GM12878 (cell line): ENCODE measurements around the gene ROBO1. TPM values are rescaled to one million over a fixed set of nuclear protein-coding genes. Genes with fewer than 3 reads are reported as not detected.

Experiments used
- ATAC-seq: fragments of 200-7000 bp; cut with Tn5 transposase; 3 replicates; pipeline ENCODE4 v1.9.1; 2020; ENCODE audit warnings: mild to moderate bottlenecking, moderate library complexity
- BruUV-seq: library from RNA; stranded (reverse); fragments of 400-500 nt; replicated peaks from 2 replicates; lab custom pipeline; 2021; lab: Mats Ljungman, UMichigan
- CTCF ChIA-PET: fragments of 300-600 bp; sonication (Branson Sonifier 250); formaldehyde crosslinking; extraction: SDS; loops from one replicate; lab custom pipeline; 2021; ENCODE audit warnings: inconsistent platforms; lab: Yijun Ruan, JAX
- POLR2A ChIA-PET: fragments of 350-600 bp; formaldehyde crosslinking; extraction: SDS; loops from one replicate; lab custom pipeline; 2021; ENCODE audit warnings: inconsistent platforms; lab: Charles Lee
- RAD21 ChIA-PET: fragments of 300-600 bp; sonication (Branson Sonifier 250); formaldehyde crosslinking; loops from one replicate; lab custom pipeline; 2023; ENCODE audit warnings: antibody characterized with exemption; ENCODE audit not compliant: unreplicated experiment; lab: Charles Lee
- SMC1A ChIA-PET: fragments of 300-600 bp; sonication (Branson Sonifier 250); formaldehyde crosslinking; loops from one replicate; lab custom pipeline; 2023; ENCODE audit not compliant: unreplicated experiment, uncharacterized antibody; lab: Charles Lee
- DNase-seq: peaks from one replicate; pipeline ENCODE4 v3.0.0-alpha.2; 2011; ENCODE audit warnings: low read depth, low spot score
- FAIRE-seq: peaks from 3 replicates; lab custom pipeline; 2011; peaks lifted over from hg19 to GRCh38; lab: Jason Lieb, UNC
- H2AFZ ChIP-seq: 2 replicates; pipeline ENCODE4 v1.6.0; 2011; ENCODE audit warnings: low read depth, low read length, control low read depth; ENCODE audit not compliant: control insufficient read depth
- H3K27ac ChIP-seq: 2 replicates; pipeline ENCODE4 v1.5.1; 2011; ENCODE audit warnings: control low read depth; ENCODE audit not compliant: control insufficient read depth, insufficient read depth
- H3K27me3 ChIP-seq, 2 experiments: replicated peaks in 1 of 2; 2 replicates each; pipeline versions ENCODE4 v1.6.0 to v1.6.1; 2011; ENCODE audit warnings: low read length in 1 of 2; ENCODE audit not compliant: control insufficient read depth in 2 of 2, insufficient read depth in 2 of 2
- H3K36me3 ChIP-seq, 2 experiments: 2 replicates each; pipeline ENCODE4 v1.5.1; 2011; ENCODE audit warnings: low read length in 1 of 2; ENCODE audit not compliant: control insufficient read depth in 2 of 2, insufficient read depth in 2 of 2
- H3K4me1 ChIP-seq: 2 replicates; pipeline ENCODE4 v1.6.1; 2011; ENCODE audit warnings: mild to moderate bottlenecking, low read length, moderate library complexity, mixed read lengths; ENCODE audit not compliant: control insufficient read depth, insufficient read depth
- H3K4me2 ChIP-seq: 2 replicates; pipeline ENCODE4 v1.6.0; 2011; ENCODE audit warnings: control low read depth; ENCODE audit not compliant: control insufficient read depth, insufficient read depth
- H3K4me3 ChIP-seq: fragments of 200-600 bp; sonication (generic); 2 replicates; pipeline ENCODE4 v1.5.1; 2016
- H3K79me2 ChIP-seq: 2 replicates; pipeline ENCODE4 v1.6.0; 2011; ENCODE audit warnings: low read length; ENCODE audit not compliant: control insufficient read depth, insufficient read depth
- H3K9ac ChIP-seq: 2 replicates; pipeline ENCODE4 v1.8.0; 2011; ENCODE audit warnings: low read length, control low read depth, mixed read lengths; ENCODE audit not compliant: control insufficient read depth, insufficient read depth
- H3K9me3 ChIP-seq: replicated peaks from 3 replicates; pipeline ENCODE4 v1.5.1; 2011; ENCODE audit warnings: mild to moderate bottlenecking, low read length; ENCODE audit not compliant: control insufficient read depth, insufficient read depth
- H4K20me1 ChIP-seq: 2 replicates; pipeline ENCODE4 v1.6.0; 2011; ENCODE audit not compliant: control insufficient read depth, insufficient read depth
- ASH2L ChIP-seq: fragments of 300-600, 200-600 bp; sonication (generic); IDR thresholded peaks from 2 replicates; pipeline ENCODE4 v1.6.1; 2017; ENCODE audit warnings: low read depth, mild to moderate bottlenecking, borderline replicate concordance
- BMI1 ChIP-seq: fragments of 450-650 bp; IDR thresholded peaks from 2 replicates; pipeline ENCODE4 v1.6.1; 2016; ENCODE audit warnings: mild to moderate bottlenecking, moderate library complexity, borderline replicate concordance
- E2F4 ChIP-seq: IDR thresholded peaks from 2 replicates; pipeline ENCODE4 v1.6.1; 2012; ENCODE audit warnings: low read depth, low read length, improper control_type of control experiment
- ETV6 ChIP-seq, 2 experiments: fragments of 450-650 bp in 1 of 2; IDR thresholded peaks in 1 of 2; conservative IDR thresholded peaks in 1 of 2; 2 replicates each; pipeline ENCODE4 v1.6.1; 2014; ENCODE audit warnings: antibody characterized with exemption in 1 of 2, borderline replicate concordance in 1 of 2, low read depth in 1 of 2, mild to moderate bottlenecking in 1 of 2, moderate library complexity in 1 of 2
- NR2F1 ChIP-seq: fragments of 450-650 bp; conservative IDR thresholded peaks from 2 replicates; pipeline ENCODE4 v1.6.1; 2017; ENCODE audit warnings: mild to moderate bottlenecking
- ZZZ3 ChIP-seq: IDR thresholded peaks from 2 replicates; pipeline ENCODE4 v1.6.1; 2011; ENCODE audit warnings: low read depth; ENCODE audit not compliant: control insufficient read depth, insufficient read length
- WGBS: methylation state at CpG from one replicate; pipeline ENCODE4 v1.1.6; 2016; ENCODE audit warnings: low lambda C conversion rate; ENCODE audit not compliant: insufficient replicate concordance, insufficient coverage; ENCODE audit errors: missing lambda C conversion rate; 5-methylcytosine and 5-hydroxymethylcytosine counted together
- in situ Hi-C: fragments of 300-500 bp; cut with MboI; formaldehyde crosslinking; loops from 9 replicates; pipeline ENCODE4 v1.14.3; 2018; ENCODE audit warnings: mixed read lengths
- intact Hi-C: fragments of 100-400 bp; cut with micrococcal nuclease; formaldehyde crosslinking; loops from one replicate; pipeline ENCODE4 v1.14.2; 2022; ENCODE audit not compliant: unreplicated experiment
- polyA plus RNA-seq, 11 experiments: library from polyadenylated mRNA; depleted of rRNA in 4 of 11; unstranded in 6 of 11; stranded (reverse) in 5 of 11; fragments of >200 nt; fragmentation: Nextera tagmentation in 4 of 11; fragmentation: Illumina TruSeq in 1 of 11; extraction: Ambion mirVana in 4 of 11; extraction: Trizol in 1 of 11; gene quantifications; 1 replicate in 1 of 11; 2 replicates in 10 of 11; pipeline versions ENCODE4 v1.2.1 to v1.2.3, GENCODE V29; 2011 to 2016; ENCODE audit warnings: inconsistent platforms in 2 of 11, missing spikeins in 2 of 11, low read depth in 1 of 11
- total RNA-seq, 4 experiments: library from RNA; depleted of rRNA in 3 of 4; stranded (reverse); fragments of >200 nt in 3 of 4; fragmentation: Illumina TruSeq in 1 of 4; extraction: Trizol in 1 of 4; gene quantifications; 2 replicates each; pipeline versions ENCODE4 v1.2.1 to v1.2.3, GENCODE V29; 2013 to 2021

ROBO1 gene
- total and polyA plus RNA-seq, 10 of the 15 experiments (the other 5 are each of a cell fraction or from before 2014, with no cell fraction given), result 0.29 to 46.5 (median 1.2) TPM

DNA sequence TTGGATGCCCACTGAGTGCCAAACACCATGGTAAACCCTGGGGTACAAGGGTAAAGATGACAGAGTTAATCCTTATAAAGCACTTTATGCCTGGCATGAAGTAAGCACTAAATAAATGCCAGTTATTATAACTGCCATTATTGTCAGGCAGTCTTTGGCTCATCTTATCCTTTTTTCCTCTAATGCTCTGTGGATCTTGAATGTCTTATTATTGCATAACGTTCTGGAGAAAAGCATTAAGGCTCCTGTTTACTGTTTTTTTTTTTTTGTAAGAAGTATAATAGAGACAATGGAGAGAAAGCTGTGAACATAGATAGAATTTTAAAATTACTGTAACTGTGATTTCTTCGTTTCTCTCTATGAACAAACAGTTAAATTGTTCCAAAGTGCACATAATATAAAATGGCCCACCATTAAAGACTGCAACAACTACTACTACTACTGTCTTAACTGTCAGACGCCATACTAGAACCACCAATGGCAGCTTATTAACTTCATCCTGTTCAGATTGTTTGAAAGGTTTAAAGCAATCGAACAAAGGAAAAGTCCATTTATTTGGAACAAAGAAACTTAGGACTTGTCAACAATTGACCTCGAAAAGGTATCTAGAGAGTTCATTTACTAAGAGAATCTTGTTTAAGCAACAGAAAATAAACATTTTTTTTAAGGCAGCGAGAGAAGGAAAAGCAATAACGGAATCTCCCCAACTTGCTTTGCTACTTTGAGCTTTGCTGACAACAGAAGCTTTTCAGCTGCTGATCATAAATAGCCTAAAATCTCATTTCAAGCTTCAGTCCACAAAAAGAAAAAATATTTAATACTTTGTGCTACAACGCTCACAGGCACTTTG, 520.7 kb downstream of the ROBO1 start:
- no peaks in the 10 kb centered on the region for H3K79me2 ChIP-seq
- H3K4me3 ChIP-seq, result no peak overlapping the region
- FAIRE-seq (no peak), ATAC-seq (no peak), DNase-seq (no peak)
- no peaks in the 10 kb centered on the region for H3K27me3 ChIP-seq
- H2AFZ ChIP-seq, result no peak overlapping the region
- RAD21 ChIA-PET, result no interaction called here
- CTCF ChIA-PET, result interaction anchor here (1.5 kb wide), 1 partner anchor 115 kb away, joined by 4 read pairs; no protein-coding TSS in a partner anchor
- H3K9me3 ChIP-seq, result no peaks in the 10 kb centered on the region
- H3K9ac ChIP-seq, result no peak overlapping the region
- no peaks in the 10 kb centered on the region for H3K4me1 ChIP-seq
- SMC1A ChIA-PET, result interaction anchor here (0.9 kb wide), 2 partner anchors 14 to 45 kb away, joined by 3 read pairs; no protein-coding TSS in a partner anchor
- H4K20me1 ChIP-seq, result no peaks in the 10 kb centered on the region
- no TSS peak for BruUV-seq
- in situ Hi-C loops, result no loop called here
- H3K36me3 ChIP-seq, result no peaks in the 10 kb centered on the region
- 21% methylated on average over 8 of the region's 8 CpGs for WGBS
- H3K27ac ChIP-seq, result no peak overlapping the region
- POLR2A ChIA-PET, result no interaction called here
- intact Hi-C loops, result no loop called here
- TF ChIP-seq ASH2L (no peak), ZZZ3 (no peak), BMI1 (no peak), E2F4 (no peak), ETV6 (conservative IDR thresholded peaks at IDR 0.05 in 1 of 2, IDR thresholded peaks at IDR 0.05 in 1 of 2; ENCODE audit: borderline replicate concordance in 1 of 2, low read depth in 1 of 2) (no peak), NR2F1 (no peak)
- H3K4me2 ChIP-seq, result no peak overlapping the region
